HepG2 (cell line): ENCODE results near the gene EHD1. TPM values are rescaled to one million over a fixed set of nuclear protein-coding genes. Genes with fewer than 3 reads are reported as not detected.

ENCODE experiments used
- BHLHE40 ChIP-seq: IDR thresholded peaks from 2 replicates; pipeline ENCODE4 v1.6.1; 2011; ENCODE audit warnings: low read length, improper control_type of control experiment
- CBX1 ChIP-seq: IDR thresholded peaks from one replicate; pipeline ENCODE4 v1.6.1; 2016; ENCODE audit warnings: antibody characterized with exemption, low read depth
- CERS6 ChIP-seq: sonication (generic); formaldehyde crosslinking; IDR thresholded peaks from 2 replicates; pipeline ENCODE4 v1.5.0; 2020; ENCODE audit warnings: missing genetic modification reagents
- ETS1 ChIP-seq: sonication (generic); formaldehyde crosslinking; IDR thresholded peaks from 2 replicates; pipeline ENCODE4 v1.4.0; 2020; ENCODE audit warnings: missing genetic modification reagents
- FIP1L1 ChIP-seq: fragments of 200-400 bp; formaldehyde crosslinking; IDR thresholded peaks from 2 replicates; pipeline ENCODE4 v1.6.1; 2018; ENCODE audit warnings: low read depth, mild to moderate bottlenecking, low read length, moderate library complexity, borderline replicate concordance; ENCODE audit not compliant: insufficient read depth
- HMGXB4 ChIP-seq, 2 experiments: sonication (generic) in 1 of 2; formaldehyde crosslinking in 1 of 2; IDR thresholded peaks; 2 replicates each; pipeline versions ENCODE4 v1.4.0 to v1.6.1; 2018 to 2020; ENCODE audit warnings: missing genetic modification reagents in 2 of 2, borderline replicate concordance in 1 of 2, low read depth in 1 of 2, mild to moderate bottlenecking in 1 of 2, missing biosample characterization in 1 of 2
- PATZ1 ChIP-seq: sonication (generic); formaldehyde crosslinking; IDR thresholded peaks from 2 replicates; pipeline ENCODE4 v1.4.0; 2020; ENCODE audit warnings: missing genetic modification reagents
- PHF21A ChIP-seq: sonication (generic); formaldehyde crosslinking; IDR thresholded peaks from 2 replicates; pipeline ENCODE4 v1.5.0; 2020; ENCODE audit warnings: mild to moderate bottlenecking, missing genetic modification reagents
- RBM22 ChIP-seq: fragments of 200-400 bp; formaldehyde crosslinking; optimal IDR thresholded peaks from 2 replicates; pipeline ENCODE3; 2017; ENCODE audit warnings: mild to moderate bottlenecking, low read length, moderate library complexity
- SMYD3 ChIP-seq: sonication (generic); formaldehyde crosslinking; IDR thresholded peaks from 2 replicates; pipeline ENCODE4 v1.8.1; 2023; ENCODE audit warnings: mild to moderate bottlenecking, missing genetic modification reagents
- SNAPC5 ChIP-seq: sonication (generic); formaldehyde crosslinking; IDR thresholded peaks from 2 replicates; pipeline ENCODE4 v1.8.1; 2023; ENCODE audit warnings: mild to moderate bottlenecking, missing genetic modification reagents, borderline replicate concordance
- SNRNP70 ChIP-seq: fragments of 200-400 bp; formaldehyde crosslinking; IDR thresholded peaks from 2 replicates; pipeline ENCODE4 v1.6.1; 2017; ENCODE audit warnings: mild to moderate bottlenecking, low read depth, low read length, moderate library complexity
- SRSF1 ChIP-seq: fragments of 200-400 bp; formaldehyde crosslinking; optimal IDR thresholded peaks from 2 replicates; pipeline ENCODE3; 2017; ENCODE audit warnings: mild to moderate bottlenecking, low read depth, low read length, moderate library complexity
- ZBTB21 ChIP-seq: sonication (generic); formaldehyde crosslinking; IDR thresholded peaks from 2 replicates; pipeline ENCODE4 v1.4.0; 2020; ENCODE audit warnings: missing genetic modification reagents
- ZNF24 ChIP-seq: fragments of 450-650 bp; IDR thresholded peaks from 2 replicates; pipeline ENCODE4 v1.6.1; 2017; ENCODE audit warnings: antibody characterized with exemption, mild to moderate bottlenecking
- ZNF282 ChIP-seq: fragments of 450-650 bp; IDR thresholded peaks from 2 replicates; pipeline ENCODE4 v1.6.1; 2018; ENCODE audit not compliant: partially characterized antibody
- ZNF333 ChIP-seq: sonication (generic); formaldehyde crosslinking; IDR thresholded peaks from 2 replicates; pipeline ENCODE4 v1.4.0; 2020; ENCODE audit warnings: mild to moderate bottlenecking, missing genetic modification reagents, borderline replicate concordance
- ZNF446 ChIP-seq: sonication (generic); formaldehyde crosslinking; IDR thresholded peaks from 2 replicates; pipeline ENCODE4 v1.5.0; 2020; ENCODE audit warnings: mild to moderate bottlenecking, missing genetic modification reagents
- ZNF546 ChIP-seq: sonication (generic); formaldehyde crosslinking; conservative IDR thresholded peaks from 2 replicates; pipeline ENCODE4 v1.8.1; 2023; ENCODE audit warnings: mild to moderate bottlenecking, missing genetic modification reagents
- ZNF556 ChIP-seq: sonication (generic); formaldehyde crosslinking; IDR thresholded peaks from 2 replicates; pipeline ENCODE4 v1.4.0; 2020; ENCODE audit warnings: mild to moderate bottlenecking, missing genetic modification reagents, borderline replicate concordance
- ZNF598 ChIP-seq: sonication (generic); formaldehyde crosslinking; IDR thresholded peaks from 2 replicates; pipeline ENCODE4 v1.5.1; 2020; ENCODE audit warnings: mild to moderate bottlenecking, missing genetic modification reagents, borderline replicate concordance
- ZNF616 ChIP-seq: sonication (generic); formaldehyde crosslinking; IDR thresholded peaks from 2 replicates; pipeline ENCODE4 v1.5.0; 2020; ENCODE audit warnings: low read depth, mild to moderate bottlenecking, missing genetic modification reagents
- ZNF773 ChIP-seq: sonication (generic); formaldehyde crosslinking; IDR thresholded peaks from 2 replicates; pipeline ENCODE4 v1.4.0; 2020; ENCODE audit warnings: missing genetic modification reagents, borderline replicate concordance
- polyA plus RNA-seq, 8 experiments: library from polyadenylated mRNA; depleted of rRNA in 3 of 8; stranded (reverse) in 7 of 8; unstranded in 1 of 8; fragments of >200 nt; fragmentation: Illumina TruSeq in 4 of 8; extraction: Trizol in 4 of 8; gene quantifications; 2 replicates each; pipeline versions ENCODE4 v1.2.1 to v1.2.3, GENCODE V29; 2011 to 2016; ENCODE audit warnings: low read depth in 4 of 8, missing spikeins in 1 of 8, mixed read lengths in 1 of 8; ENCODE audit not compliant: insufficient read depth in 1 of 8
- total RNA-seq, 5 experiments: library from RNA; depleted of rRNA; stranded (reverse); fragments of >200 nt; fragmentation: Illumina TruSeq; extraction: Trizol; gene quantifications; 2 replicates each; pipeline ENCODE4 v1.2.3, GENCODE V29; 2016; ENCODE audit warnings: low read depth in 1 of 5

EHD1 gene
- total and polyA plus RNA-seq, 2 of the 13 experiments (the other 11 are each of a cell fraction or from before 2014, with no cell fraction given) = 23.6 to 26.6 TPM

- TF ChIP-seq ZNF773 (CRISPR knock-in tag) (no peak), HMGXB4 (CRISPR knock-in tag; IDR thresholded peaks at IDR 0.05; ENCODE audit: borderline replicate concordance in 1 of 2, low read depth in 1 of 2) (no peak), ZNF546 (no peak), SNAPC5 (CRISPR knock-in tag) (no peak), ZNF598 (CRISPR knock-in tag) (0 out of 2 replicates have a peak, but pooled peaks have one; percentile 31), PATZ1 (no peak), ZNF282 (no peak), BHLHE40 (no peak), ZNF556 (CRISPR knock-in tag) (no peak), CBX1 (no peak), CERS6 (CRISPR knock-in tag) (no peak), ZBTB21 (CRISPR knock-in tag) (no peak), SMYD3 (no peak), RBM22 (no peak), PHF21A (CRISPR knock-in tag) (no peak), ZNF24 (no peak), SNRNP70 (no peak), FIP1L1 (no peak), ETS1 (CRISPR knock-in tag) (no peak), SRSF1 (no peak), ZNF333 (CRISPR knock-in tag) (no peak), ZNF446 (CRISPR knock-in tag) (0 out of 2 replicates have a peak, but pooled peaks have one; percentile 65), ZNF616 (CRISPR knock-in tag) (no peak)
These were observed 34.6 kb downstream of the EHD1 start (continued) for GRCh38 chr11:64843686-64844329.
